Middle frontal gyrus (tissue), 1 donor: ENCODE measurements around the gene SNX17.
"Not testable (repeated sequence)": the region's sequence is repeated elsewhere in the genome, so short reads cannot be mapped to it uniquely, and the experiment has no call there.

ENCODE experiments used
- DNase-seq: peaks from one replicate; pipeline ENCODE4 v3.0.0-alpha.2; 2015; ENCODE audit warnings: low spot score; ENCODE audit errors: extremely low spot score

The SNX17 gene

GRCh38 chr2:27370026-27370815, at the start of gene SNX17, which contains the start of gene EIF2B4:
Gene SNX17 (plus strand): TSS chr2:27370616. CDS start chr2:27370744, 128 bp downstream.
Gene EIF2B4 (minus strand): TSS chr2:27370338. CDS start chr2:27370314, 24 bp downstream.
- DNase-seq: peak; percentile 99

- no peak for DNase-seq
These were observed 49.4 kb upstream of the SNX17 start for GRCh38 chr2:27320958-27321543.

GRCh38 chr2:27322301-27322765, 48.1 kb upstream of the SNX17 start:
- no peak for DNase-seq

- peak; percentile 91 for DNase-seq
These were observed 47.4 kb upstream of the SNX17 start, which contains the start of gene MPV17 for GRCh38 chr2:27322766-27323595. Gene MPV17 (minus strand): TSS chr2:27323097. CDS start chr2:27322517, 580 bp downstream.

GRCh38 chr2:27323596-27324285, 46.7 kb upstream of the SNX17 start:
- DNase-seq: no peak

GRCh38 chr2:27324720-27325119, 45.7 kb upstream of the SNX17 start:
- no peak for DNase-seq

- no peak for DNase-seq
These were observed 35.1 kb upstream of the SNX17 start for GRCh38 chr2:27335311-27335710.

DNA sequence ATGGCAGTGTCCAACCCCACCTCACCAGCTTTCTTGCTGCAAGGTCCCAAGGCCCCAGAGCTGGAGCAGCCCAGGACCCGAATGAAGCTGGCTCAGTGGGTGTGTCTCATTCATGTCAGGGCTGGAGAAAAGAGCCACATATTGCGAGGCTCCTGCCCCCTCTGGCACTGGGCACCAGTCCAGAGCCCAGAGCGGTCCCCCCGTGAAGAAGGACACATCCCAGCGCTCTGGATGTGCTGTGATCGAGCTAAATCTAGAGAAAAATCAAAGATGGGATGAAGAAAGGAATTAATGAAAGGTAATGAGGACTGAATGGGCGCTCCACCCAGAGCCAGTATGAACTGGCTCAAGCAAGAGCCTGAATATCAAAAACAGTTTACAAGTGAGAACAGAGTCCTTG, 34.2 kb upstream of the SNX17 start:
- DNase-seq: no peak

- no peak for DNase-seq
These were observed 22.8 kb upstream of the SNX17 start for GRCh38 chr2:27347641-27348040.

- no peak for DNase-seq
These were observed 20.2 kb upstream of the SNX17 start for GRCh38 chr2:27350106-27350693.

DNA sequence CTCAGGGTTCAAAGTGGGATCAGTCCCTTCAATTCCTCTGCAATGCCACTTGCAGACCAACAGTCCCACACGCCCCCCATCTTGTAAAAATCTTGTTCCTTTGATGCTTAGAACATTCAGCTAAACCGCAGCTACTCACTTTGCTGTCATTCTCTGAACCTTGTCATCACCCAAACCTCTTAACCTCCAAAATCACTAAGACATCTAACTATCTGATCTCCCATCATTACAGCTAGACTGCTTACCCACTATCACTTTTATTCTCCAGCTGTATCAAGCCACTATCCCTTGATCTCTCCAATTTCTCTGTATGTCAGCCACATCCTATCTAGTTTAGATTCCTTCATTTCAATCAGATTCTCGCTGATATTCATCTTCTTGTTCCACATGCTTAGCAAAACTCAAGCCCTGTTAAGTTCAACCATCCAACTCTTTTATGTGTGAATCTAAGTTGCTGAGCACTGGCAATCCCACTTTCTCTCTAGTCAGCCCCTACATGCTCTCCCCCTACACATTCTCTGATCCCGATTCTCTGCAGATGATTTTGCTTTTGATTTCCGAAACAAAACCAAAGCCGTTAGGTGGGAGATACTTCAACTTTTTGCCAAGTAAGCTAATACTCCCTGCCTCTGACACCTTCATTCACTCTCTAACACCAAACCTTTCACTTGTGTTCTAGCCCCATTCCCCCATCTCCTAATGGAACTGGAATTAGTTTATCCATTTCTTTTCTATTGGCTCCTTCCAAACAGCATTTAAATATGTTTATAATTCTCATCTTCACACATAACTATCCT, 18.4 kb upstream of the SNX17 start:
- no peak for DNase-seq

- DNase-seq: not testable (repeated sequence)
These were observed 17.0 kb upstream of the SNX17 start for GRCh38 chr2:27353386-27353761.

DNA sequence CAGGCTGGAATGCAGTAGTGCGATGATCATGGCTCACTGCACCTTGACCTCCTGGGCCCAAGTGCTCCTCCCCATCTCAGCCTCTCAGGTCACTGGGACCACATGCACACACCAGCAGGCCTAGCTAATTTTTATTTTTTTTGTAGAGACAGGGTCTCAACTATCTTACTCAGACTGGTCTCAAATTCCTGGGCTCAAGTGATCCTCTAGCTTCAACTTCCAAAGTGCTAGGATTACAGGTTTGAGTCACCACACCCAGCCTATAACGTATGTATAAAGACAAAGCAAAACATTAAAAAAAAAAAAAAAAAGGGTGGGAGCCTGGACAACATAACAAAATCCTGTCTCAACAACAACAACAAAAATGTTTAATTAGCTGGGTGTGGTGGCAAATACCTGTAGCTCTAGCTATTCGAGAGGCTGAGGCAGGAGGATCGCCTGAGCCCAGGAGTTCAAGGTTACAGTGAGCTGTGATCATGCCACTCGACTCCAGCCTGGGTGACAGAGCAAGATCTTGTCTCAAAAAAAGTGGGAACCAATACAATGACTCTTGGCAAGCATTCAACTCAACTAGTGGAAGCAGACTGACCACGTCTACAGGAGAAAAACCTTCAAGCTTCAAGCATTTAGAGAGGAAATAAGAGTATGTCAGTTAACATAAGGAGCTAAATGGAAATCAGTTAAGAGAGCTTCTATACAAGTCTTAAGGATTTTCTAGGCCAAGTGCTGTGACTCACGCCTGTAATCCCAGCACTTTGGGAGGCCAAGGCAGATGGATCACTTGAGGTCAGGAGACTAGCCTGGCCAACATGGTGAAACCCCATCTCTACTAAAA, 16.4 kb upstream of the SNX17 start:
- DNase-seq: no peak

DNA sequence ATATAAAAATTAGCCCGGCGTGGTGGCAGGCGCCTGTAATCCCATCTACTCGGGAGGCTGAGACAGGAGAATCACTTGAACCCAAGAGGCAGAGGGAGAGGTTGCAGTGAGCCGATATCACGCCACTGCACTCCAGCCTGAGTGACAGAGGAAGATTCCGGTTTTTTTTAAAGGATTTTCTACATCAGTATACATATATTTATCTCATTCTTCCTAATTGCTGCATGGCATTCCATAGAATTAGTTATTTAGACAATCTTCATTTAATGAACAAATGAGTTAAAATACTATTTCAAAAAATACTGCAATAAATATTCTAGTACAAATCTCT, 15.9 kb upstream of the SNX17 start:
- DNase-seq: no peak

- no peak for DNase-seq
These were observed 14.4 kb upstream of the SNX17 start for GRCh38 chr2:27356056-27356381.

- peak; percentile 96 for DNase-seq
These were observed 13.8 kb upstream of the SNX17 start, which contains the start of gene GTF3C2 for GRCh38 chr2:27356382-27357181. Gene GTF3C2 (minus strand): TSS chr2:27356764. CDS start chr2:27343554, 13,210 bp downstream.

DNA sequence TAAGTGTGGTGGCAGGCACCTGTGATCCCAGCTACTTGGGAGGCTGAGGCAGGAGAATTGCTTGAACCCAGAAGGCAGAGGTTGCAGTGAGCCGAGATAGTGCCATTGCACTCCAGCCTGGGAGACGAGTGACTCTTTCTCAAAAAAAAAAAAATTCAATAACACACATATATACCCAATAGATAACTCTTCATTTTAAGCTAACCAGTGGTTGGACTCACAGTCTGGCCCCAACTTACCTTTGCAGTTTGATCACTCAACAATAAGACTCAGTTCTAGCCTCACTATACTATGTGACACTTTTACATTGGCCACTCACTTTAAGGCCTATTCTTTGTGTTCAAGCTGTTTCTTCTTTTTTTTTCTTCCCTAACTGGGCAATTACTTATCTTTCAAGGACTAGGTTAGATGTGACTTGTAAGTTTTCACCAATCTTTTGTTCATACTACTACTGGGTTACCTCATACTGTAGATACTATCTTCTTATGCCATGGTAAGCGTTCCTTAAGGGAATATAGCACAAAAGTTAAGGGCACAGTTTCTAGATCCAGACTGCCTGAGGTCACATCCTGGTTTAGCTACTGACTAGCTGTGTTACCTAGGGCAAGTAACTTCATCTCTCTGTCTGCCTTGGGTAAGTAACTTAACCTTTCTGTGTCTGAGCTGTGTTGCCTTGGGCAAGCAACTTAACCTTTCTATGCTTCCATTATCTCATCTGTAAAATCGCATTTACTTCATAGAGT, 7.6 kb upstream of the SNX17 start:
- no peak for DNase-seq

- no peak for DNase-seq
These were observed 6.5 kb upstream of the SNX17 start for GRCh38 chr2:27363933-27364332.
